ENCODE measurements around the gene GPR150.

DNA sequence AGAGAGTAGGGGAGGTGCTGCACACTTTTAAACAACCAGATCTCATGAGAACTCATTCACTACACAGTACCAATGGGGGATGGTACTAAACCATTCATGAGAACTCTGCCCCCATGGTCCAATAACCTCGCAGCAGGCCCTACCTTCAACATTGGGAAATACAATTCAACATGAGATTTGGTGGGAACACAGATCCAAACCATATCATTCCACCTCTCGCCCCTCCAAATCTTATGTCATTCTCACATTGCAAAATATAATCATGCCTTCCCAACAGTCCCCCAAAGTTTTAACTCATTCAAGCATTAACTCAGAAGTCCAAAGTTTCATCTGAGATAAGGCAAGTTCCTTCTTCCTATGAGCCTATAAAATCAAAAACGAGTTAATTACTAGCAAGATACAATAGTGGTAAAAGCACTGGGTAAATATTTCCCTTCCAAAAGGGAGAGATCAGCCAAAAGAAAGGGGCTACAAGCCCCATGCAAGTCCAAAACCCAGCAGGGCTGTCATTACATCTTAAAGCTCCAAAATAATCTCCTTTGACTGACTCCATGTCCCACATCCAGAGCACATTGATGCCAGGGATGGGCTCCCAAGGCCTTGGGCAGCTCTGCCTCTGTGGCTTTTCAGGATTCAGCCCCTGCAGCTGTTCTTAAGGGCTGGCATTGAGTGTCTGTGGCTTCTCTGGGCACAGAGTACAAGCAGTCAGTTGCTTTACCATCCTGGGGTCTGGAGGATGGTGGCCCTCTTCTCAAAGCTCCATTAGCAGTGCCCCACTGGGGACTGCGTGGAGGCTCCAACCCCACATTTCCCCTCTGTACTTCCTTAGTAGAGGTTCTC lies 8.3 kb downstream of the GPR150 start:
- TF ChIP-seq, protein P1, sequence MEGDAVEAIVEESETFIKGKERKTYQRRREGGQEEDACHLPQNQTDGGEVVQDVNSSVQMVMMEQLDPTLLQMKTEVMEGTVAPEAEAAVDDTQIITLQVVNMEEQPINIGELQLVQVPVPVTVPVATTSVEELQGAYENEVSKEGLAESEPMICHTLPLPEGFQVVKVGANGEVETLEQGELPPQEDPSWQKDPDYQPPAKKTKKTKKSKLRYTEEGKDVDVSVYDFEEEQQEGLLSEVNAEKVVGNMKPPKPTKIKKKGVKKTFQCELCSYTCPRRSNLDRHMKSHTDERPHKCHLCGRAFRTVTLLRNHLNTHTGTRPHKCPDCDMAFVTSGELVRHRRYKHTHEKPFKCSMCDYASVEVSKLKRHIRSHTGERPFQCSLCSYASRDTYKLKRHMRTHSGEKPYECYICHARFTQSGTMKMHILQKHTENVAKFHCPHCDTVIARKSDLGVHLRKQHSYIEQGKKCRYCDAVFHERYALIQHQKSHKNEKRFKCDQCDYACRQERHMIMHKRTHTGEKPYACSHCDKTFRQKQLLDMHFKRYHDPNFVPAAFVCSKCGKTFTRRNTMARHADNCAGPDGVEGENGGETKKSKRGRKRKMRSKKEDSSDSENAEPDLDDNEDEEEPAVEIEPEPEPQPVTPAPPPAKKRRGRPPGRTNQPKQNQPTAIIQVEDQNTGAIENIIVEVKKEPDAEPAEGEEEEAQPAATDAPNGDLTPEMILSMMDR (IDR thresholded peaks at IDR 0.05) = no peak
- no peak for TF ChIP-seq POLR2A (IDR thresholded peaks at IDR 0.05)

Measured in adrenal gland (tissue), 5 donors.